ENCODE data around the gene SLC35A3.

- TF ChIP-seq EP300 (IDR thresholded peaks at IDR 0.05) (no peak), POLR2AphosphoS5 (IDR thresholded peaks at IDR 0.05) (no peak)
These were observed 988 bp downstream of the SLC35A3 start for GRCh38 chr1:99970713-99971255.

Measured in stomach (tissue), 4 donors.